IMR-90 (cell line): ENCODE data around the gene TRA2B. TPM values are rescaled to one million over a fixed set of nuclear protein-coding genes. Genes with fewer than 3 reads are reported as not detected.

Source experiments
- ATAC-seq: fragments of 200-7000 bp; cut with Tn5 transposase; 2 replicates; pipeline ENCODE4 v1.9.1; 2020; ENCODE audit warnings: low read depth, mild to moderate bottlenecking, moderate library complexity
- BruUV-seq: library from RNA; stranded (reverse); fragments of 400-500 nt; replicated peaks from 2 replicates; lab custom pipeline; 2021; lab: Mats Ljungman, UMichigan
- CTCF ChIA-PET: fragments of 300-600 bp; formaldehyde crosslinking; extraction: SDS; loops from one replicate; lab custom pipeline; 2021; ENCODE audit warnings: antibody characterized with exemption; lab: Yijun Ruan, JAX
- POLR2A ChIA-PET: fragments of 300-600 bp; sonication (Branson Sonifier 250); formaldehyde crosslinking; loops from one replicate; lab custom pipeline; 2022; ENCODE audit warnings: antibody characterized with exemption; ENCODE audit not compliant: unreplicated experiment; lab: Charles Lee
- DNase-seq: peaks from one replicate; pipeline ENCODE4 v3.0.0; 2013
- H2AFZ ChIP-seq: replicated peaks from 2 replicates; pipeline ENCODE3; 2013; ENCODE audit warnings: low read length, mild to moderate bottlenecking; ENCODE audit not compliant: poor library complexity
- H2AK5ac ChIP-seq: 2 replicates; pipeline ENCODE4 v1.6.1; 2013; ENCODE audit warnings: low read depth, low read length, inconsistent platforms
- H2AK9ac ChIP-seq: replicated peaks from 2 replicates; pipeline ENCODE3; 2013; ENCODE audit warnings: mild to moderate bottlenecking, low read depth, low read length, moderate library complexity; ENCODE audit not compliant: poor library complexity
- H2BK120ac ChIP-seq: 2 replicates; pipeline ENCODE4 v1.6.1; 2013; ENCODE audit warnings: low read depth, low read length, inconsistent platforms
- H2BK15ac ChIP-seq: 3 replicates; pipeline ENCODE4 v1.6.1; 2013; ENCODE audit warnings: low read depth, low read length, inconsistent platforms
- H2BK20ac ChIP-seq: 2 replicates; pipeline ENCODE4 v1.6.1; 2013; ENCODE audit warnings: low read depth, mild to moderate bottlenecking, inconsistent platforms, low read length, moderate library complexity
- H2BK5ac ChIP-seq: 2 replicates; pipeline ENCODE4 v1.6.1; 2013; ENCODE audit warnings: mild to moderate bottlenecking, low read depth, low read length, inconsistent platforms; ENCODE audit not compliant: poor library complexity, severe bottlenecking
- H3K14ac ChIP-seq: replicated peaks from 2 replicates; pipeline ENCODE4 v1.6.1; 2013; ENCODE audit warnings: low read depth, low read length, inconsistent platforms
- H3K18ac ChIP-seq: 2 replicates; pipeline ENCODE4 v1.6.1; 2013; ENCODE audit warnings: low read depth, low read length, control low read depth
- H3K23ac ChIP-seq: 2 replicates; pipeline ENCODE4 v1.6.1; 2013; ENCODE audit warnings: low read depth, low read length, inconsistent platforms
- H3K27ac ChIP-seq: 2 replicates; pipeline ENCODE4 v1.5.1; 2013; ENCODE audit warnings: mild to moderate bottlenecking, control low read depth, low read length; ENCODE audit not compliant: insufficient read depth
- H3K27me3 ChIP-seq: 2 replicates; pipeline ENCODE4 v1.6.1; 2013; ENCODE audit warnings: low read length; ENCODE audit not compliant: control insufficient read depth, insufficient read depth
- H3K36me3 ChIP-seq: 2 replicates; pipeline ENCODE4 v1.6.1; 2013; ENCODE audit warnings: low read length, mixed read lengths; ENCODE audit not compliant: control insufficient read depth, insufficient read depth
- H3K4ac ChIP-seq: 2 replicates; pipeline ENCODE4 v1.6.1; 2013; ENCODE audit warnings: low read depth, low read length, inconsistent platforms
- H3K4me1 ChIP-seq: 2 replicates; pipeline ENCODE4 v1.6.1; 2013; ENCODE audit warnings: low read length, mixed read lengths; ENCODE audit not compliant: control insufficient read depth, insufficient read depth
- H3K4me2 ChIP-seq: 2 replicates; pipeline ENCODE4 v1.6.1; 2013; ENCODE audit warnings: low read depth, mild to moderate bottlenecking, control low read depth, low read length, moderate library complexity
- H3K4me3 ChIP-seq: 2 replicates; pipeline ENCODE4 v1.5.1; 2013; ENCODE audit warnings: low read depth, mild to moderate bottlenecking, control low read depth, low read length, moderate library complexity; ENCODE audit not compliant: insufficient read depth
- H3K56ac ChIP-seq: 2 replicates; pipeline ENCODE4 v1.6.1; 2013; ENCODE audit warnings: low read length, inconsistent platforms; ENCODE audit not compliant: insufficient read depth; ENCODE audit errors: extremely low read depth
- H3K79me1 ChIP-seq, 2 experiments: 2 replicates each; pipeline ENCODE4 v1.6.1; 2013; ENCODE audit warnings: low read length in 2 of 2, inconsistent platforms in 1 of 2, low read depth in 1 of 2
- H3K9ac ChIP-seq: 2 replicates; pipeline ENCODE4 v1.6.1; 2013; ENCODE audit warnings: low read depth, low read length, control low read depth
- H3K9me1 ChIP-seq: 2 replicates; pipeline ENCODE4 v1.6.1; 2013; ENCODE audit warnings: low read length, inconsistent platforms; ENCODE audit not compliant: insufficient read depth
- H3K9me3 ChIP-seq: 2 replicates; pipeline ENCODE4 v1.6.1; 2013; ENCODE audit warnings: low read length; ENCODE audit not compliant: control insufficient read depth, insufficient read depth
- H4K20me1 ChIP-seq: 2 replicates; pipeline ENCODE4 v1.6.1; 2013; ENCODE audit warnings: low read length, inconsistent platforms; ENCODE audit not compliant: insufficient read depth
- H4K5ac ChIP-seq: 2 replicates; pipeline ENCODE4 v1.6.1; 2013; ENCODE audit warnings: mild to moderate bottlenecking, low read depth, low read length, control low read depth
- H4K8ac ChIP-seq, 2 experiments: 2 replicates each; pipeline ENCODE4 v1.6.1; 2013; ENCODE audit warnings: low read depth in 2 of 2, low read length in 2 of 2, control low read depth in 1 of 2, inconsistent platforms in 1 of 2
- H4K91ac ChIP-seq: 2 replicates; pipeline ENCODE4 v1.6.1; 2013; ENCODE audit warnings: low read depth, low read length, inconsistent platforms; ENCODE audit not compliant: insufficient read depth
- NFE2L2 ChIP-seq: fragments of 150-350 bp; IDR thresholded peaks from 2 replicates; pipeline ENCODE4 v1.6.1; 2016; ENCODE audit warnings: low read depth, mild to moderate bottlenecking, low read length
- POLR2A ChIP-seq: IDR thresholded peaks from 2 replicates; pipeline ENCODE4 v1.6.1; 2012; ENCODE audit warnings: mild to moderate bottlenecking, low read depth, low read length
- WGBS, 2 experiments: methylation state at CpG; one replicate each; pipeline versions ENCODE4 v1.1.5 to v1.1.7; 2013; ENCODE audit warnings: missing lambda C conversion rate in 2 of 2; ENCODE audit not compliant: insufficient read length in 1 of 2; ENCODE audit errors: extremely low coverage in 2 of 2; 5-methylcytosine and 5-hydroxymethylcytosine counted together
- dilution Hi-C: fragments of 300-500 bp; cut with HindIII; formaldehyde crosslinking; loops from one replicate; pipeline ENCODE4 v1.14.3; 2018; ENCODE audit warnings: low sequenced_read_pairs; ENCODE audit not compliant: unreplicated experiment
- in situ Hi-C: fragments of 300-500 bp; cut with MboI; formaldehyde crosslinking; loops from 3 replicates; pipeline ENCODE4 v1.14.3; 2019; ENCODE audit warnings: low sequenced_read_pairs, inconsistent platforms, mixed read lengths
- intact Hi-C: fragments of 100-400 bp; cut with micrococcal nuclease; formaldehyde crosslinking; loops from 2 replicates; pipeline ENCODE4 v1.10.0; 2022
- polyA plus RNA-seq, 3 experiments: library from polyadenylated mRNA; depleted of rRNA; stranded (reverse); fragments of >200 nt; gene quantifications; 2 replicates each; pipeline ENCODE4 v1.2.3, GENCODE V29; 2012; ENCODE audit warnings: low replicate concordance in 1 of 3
- total RNA-seq: library from RNA; depleted of rRNA; stranded (reverse); fragments of >200 nt; gene quantifications from 2 replicates; pipeline ENCODE4 v1.2.3, GENCODE V29; 2012

TRA2B gene
- total and polyA plus RNA-seq, 2 of the 4 experiments (the other 2 are of a cell fraction): 127 to 208 TPM

- ChIA-PET POLR2A (no interaction called here), CTCF (no interaction called here)
- no peak overlapping the region for H2AK5ac ChIP-seq
- no CpG with 5 or more reads among the region's 4 CpGs for WGBS, 2 experiments
- no peak overlapping the region for H4K5ac ChIP-seq
- H3K36me3 ChIP-seq: peaks cover 45% of the 10 kb centered on the region
- no peaks in the 10 kb centered on the region for H3K27me3 ChIP-seq
- no peak overlapping the region for H2AFZ ChIP-seq
- H3K27ac ChIP-seq: no peak overlapping the region
- no peak overlapping the region for H3K23ac ChIP-seq
- no peak overlapping the region for H2BK20ac ChIP-seq
- H3K4me1 ChIP-seq: no peaks in the 10 kb centered on the region
- ATAC-seq: no peak
- no peak overlapping the region for H3K4me3 ChIP-seq
- H2BK5ac ChIP-seq: no peak overlapping the region
- no peak overlapping the region for H3K4ac ChIP-seq
- no peak overlapping the region for H3K4me2 ChIP-seq
- H3K18ac ChIP-seq: no peak overlapping the region
- no peaks in the 10 kb centered on the region; the same call in 1 of the 2 replicates for H3K9me1 ChIP-seq
- intact Hi-C loops (loop anchor here (5.0 kb wide), 2 partner anchors 183 to 253 kb away; no protein-coding TSS in a partner anchor), in situ Hi-C loops (loop anchor here (25.0 kb wide), 1 partner anchor 253 kb away; no protein-coding TSS in a partner anchor), dilution Hi-C loops (no loop called here)
- no peaks in the 10 kb centered on the region for H3K9me3 ChIP-seq
- H4K91ac ChIP-seq: no peak overlapping the region
- no peak overlapping the region for H3K56ac ChIP-seq
- peaks cover 28 to 67% of the 10 kb centered on the region in 2 experiments for H3K79me1 ChIP-seq
- no peak for TF ChIP-seq NFE2L2
- TF ChIP-seq POLR2A: peak; percentile 7; the same call in 1 of the 2 replicates
- no peak overlapping the region for H2BK15ac ChIP-seq
- H4K8ac ChIP-seq: no peak overlapping the region
- H2AK9ac ChIP-seq: no peak overlapping the region
- no TSS peak for BruUV-seq
- no peak overlapping the region for H2BK120ac ChIP-seq
- H3K9ac ChIP-seq: no peak overlapping the region
- DNase-seq: no peak
- no peak overlapping the region for H3K14ac ChIP-seq
- H4K20me1 ChIP-seq: peaks cover 82% of the 10 kb centered on the region
Observed at GRCh38 chr3:185915642-185916041, 22.2 kb downstream of the TRA2B start.
